A204.1 (cell line): ENCODE measurements around the gene MVD.

Experiments used
- FAIRE-seq: peaks from 2 replicates; lab custom pipeline; 2012; peaks lifted over from hg19 to GRCh38; lab: Jason Lieb, UNC

The MVD gene

GRCh38 chr16:88662843-88663606, at the start of gene MVD:
Gene MVD, minus strand, starts transcription at chr16:88663091. Its CDS starts 11 bp downstream, at chr16:88663080.
- FAIRE-seq = peak; percentile 78

GRCh38 chr16:88712362-88712979, 49.6 kb upstream of the MVD start:
- FAIRE-seq = no peak

- FAIRE-seq = no peak
Measured at GRCh38 chr16:88711750-88712340, 49.0 kb upstream of the MVD start.

GRCh38 chr16:88710556-88710955, 47.7 kb upstream of the MVD start:
- FAIRE-seq = no peak

GRCh38 chr16:88706965-88707826, 44.3 kb upstream of the MVD start:
- FAIRE-seq = no peak

GRCh38 chr16:88706229-88706964, 43.5 kb upstream of the MVD start, which contains the start of the genes CTU2 and RNF166:
Gene CTU2, plus strand, starts transcription at chr16:88706503. Its CDS starts 28 bp downstream, at chr16:88706531.
Gene RNF166, minus strand, starts transcription at chr16:88706408. Its CDS starts 83 bp downstream, at chr16:88706325.
- FAIRE-seq = no peak

GRCh38 chr16:88705801-88706228, 42.9 kb upstream of the MVD start:
- FAIRE-seq = no peak

GRCh38 chr16:88705076-88705684, 42.3 kb upstream of the MVD start:
- FAIRE-seq = no peak

- no peak for FAIRE-seq
Measured at GRCh38 chr16:88703486-88704309, 40.8 kb upstream of the MVD start.

- no peak for FAIRE-seq
Measured at GRCh38 chr16:88702371-88703210, 39.7 kb upstream of the MVD start.

- FAIRE-seq = no peak
Measured at GRCh38 chr16:88701581-88702370, 38.9 kb upstream of the MVD start.

GRCh38 chr16:88700636-88701482, 38.0 kb upstream of the MVD start:
- no peak for FAIRE-seq

GRCh38 chr16:88700322-88700635, 37.4 kb upstream of the MVD start:
- FAIRE-seq = no peak

GRCh38 chr16:88699180-88699579, 36.3 kb upstream of the MVD start:
- FAIRE-seq = no peak

GRCh38 chr16:88698646-88699045, 35.8 kb upstream of the MVD start:
- no peak for FAIRE-seq

- FAIRE-seq = no peak
Measured at GRCh38 chr16:88697831-88698615, 35.1 kb upstream of the MVD start.
